HepG2 (cell line): ENCODE measurements around the gene GJB5. TPM values are rescaled to one million over a fixed set of nuclear protein-coding genes. Genes with fewer than 3 reads are reported as not detected.

Source experiments
- ATAC-seq: fragments of 200-7000 bp; cut with Tn5 transposase; 3 replicates; pipeline ENCODE4 v1.9.1; 2020; ENCODE audit warnings: mild to moderate bottlenecking, moderate library complexity
- BruUV-seq: library from RNA; stranded (reverse); fragments of 400-500 nt; replicated peaks from 2 replicates; lab custom pipeline; 2021; lab: Mats Ljungman, UMichigan
- CTCF ChIA-PET: fragments of 300-600 bp; formaldehyde crosslinking; extraction: SDS; loops from one replicate; lab custom pipeline; 2021; ENCODE audit warnings: low total read pairs, inconsistent platforms, low intra/inter-chr PET ratio; lab: Yijun Ruan, JAX
- POLR2A ChIA-PET: fragments of 350-600 bp; sonication (Branson Sonifier 250); formaldehyde crosslinking; loops from one replicate; lab custom pipeline; 2020; ENCODE audit warnings: antibody characterized with exemption, inconsistent platforms; lab: Yijun Ruan, JAX
- DNase-seq: peaks from one replicate; pipeline ENCODE4 v3.0.0-alpha.2; 2015; ENCODE audit warnings: low spot score
- FAIRE-seq: peaks from 3 replicates; lab custom pipeline; 2011; peaks lifted over from hg19 to GRCh38; lab: Jason Lieb, UNC
- H2AFZ ChIP-seq: one replicate; pipeline ENCODE4 v1.6.1; 2011; ENCODE audit warnings: low read length, inconsistent platforms
- H3K27ac ChIP-seq: fragments of 300-600 bp; 3 replicates; pipeline ENCODE4 v1.8.0; 2011; ENCODE audit warnings: mixed run types, mild to moderate bottlenecking, mixed read lengths, low read length, inconsistent platforms; ENCODE audit not compliant: insufficient read depth; ENCODE audit errors: extremely low read length
- H3K27me3 ChIP-seq, 2 experiments: fragments of 200-600 bp in 1 of 2; 2 replicates in 1 of 2; 3 replicates in 1 of 2; pipeline versions ENCODE4 v1.6.0 to v1.8.0; 2011; ENCODE audit warnings: low read length in 2 of 2, mild to moderate bottlenecking in 2 of 2, moderate library complexity in 2 of 2, inconsistent platforms in 1 of 2; ENCODE audit not compliant: insufficient read depth in 2 of 2, control insufficient read depth in 1 of 2
- H3K36me3 ChIP-seq, 2 experiments: fragments of 200-600 bp in 1 of 2; replicated peaks in 1 of 2; 2 replicates in 1 of 2; 3 replicates in 1 of 2; pipeline versions ENCODE4 v1.5.1 to v1.8.0; 2011; ENCODE audit warnings: low read length in 2 of 2, inconsistent platforms in 1 of 2; ENCODE audit not compliant: insufficient read depth in 2 of 2, control insufficient read depth in 1 of 2
- H3K4me1 ChIP-seq: 2 replicates; pipeline ENCODE4 v1.5.1; 2012; ENCODE audit warnings: low read length, inconsistent platforms; ENCODE audit not compliant: insufficient read depth
- H3K4me2 ChIP-seq: 2 replicates; pipeline ENCODE4 v1.6.0; 2011; ENCODE audit warnings: low read depth, low read length, inconsistent platforms
- H3K4me3 ChIP-seq, 3 experiments: fragments of 200-600 bp in 1 of 3; sonication (generic), shearing (Covaris generic) in 1 of 3; replicated peaks in 1 of 3; 2 replicates each; pipeline ENCODE4 v1.5.1; 2011 to 2016; ENCODE audit warnings: low read length in 3 of 3, inconsistent platforms in 2 of 3, low read depth in 2 of 3, mild to moderate bottlenecking in 2 of 3, control low read depth in 1 of 3, mixed read lengths in 1 of 3; ENCODE audit not compliant: insufficient read depth in 1 of 3
- H3K79me2 ChIP-seq: one replicate; pipeline ENCODE4 v1.6.1; 2011; ENCODE audit warnings: low read length, inconsistent platforms; ENCODE audit not compliant: insufficient read depth
- H3K9ac ChIP-seq: 2 replicates; pipeline ENCODE4 v1.6.0; 2011; ENCODE audit warnings: mild to moderate bottlenecking, low read depth, low read length, inconsistent platforms; ENCODE audit not compliant: insufficient read depth
- H3K9me3 ChIP-seq: 2 replicates; pipeline ENCODE4 v1.5.1; 2012; ENCODE audit warnings: mild to moderate bottlenecking, low read length
- H4K20me1 ChIP-seq: 2 replicates; pipeline ENCODE4 v1.6.0; 2011; ENCODE audit warnings: inconsistent platforms, mild to moderate bottlenecking, low read length, moderate library complexity; ENCODE audit not compliant: insufficient read depth
- AHR ChIP-seq: IDR thresholded peaks from 2 replicates; pipeline ENCODE4 v1.6.1; 2018; ENCODE audit warnings: missing genetic modification reagents, missing compliant biosample characterization
- ATM ChIP-seq: fragments of 450-650 bp; IDR thresholded peaks from 2 replicates; pipeline ENCODE4 v1.7.1; 2017; ENCODE audit warnings: mild to moderate bottlenecking, borderline replicate concordance
- FOSL1 ChIP-seq: sonication (generic); formaldehyde crosslinking; IDR thresholded peaks from 2 replicates; pipeline ENCODE4 v1.9.0; 2021; ENCODE audit warnings: missing genetic modification reagents, borderline replicate concordance
- IKZF4 ChIP-seq: sonication (generic); formaldehyde crosslinking; IDR thresholded peaks from 2 replicates; pipeline ENCODE4 v1.5.1; 2020; ENCODE audit warnings: borderline replicate concordance, mild to moderate bottlenecking, low read depth, missing genetic modification reagents; ENCODE audit errors: not compliant biosample characterization
- NCOA5 ChIP-seq: sonication (generic); formaldehyde crosslinking; IDR thresholded peaks from 2 replicates; pipeline ENCODE4 v1.4.0; 2020; ENCODE audit warnings: missing genetic modification reagents
- NKX3-1 ChIP-seq: sonication (generic); formaldehyde crosslinking; IDR thresholded peaks from 2 replicates; pipeline ENCODE4 v1.5.0; 2020; ENCODE audit warnings: missing genetic modification reagents
- THYN1 ChIP-seq: sonication (generic); formaldehyde crosslinking; IDR thresholded peaks from 2 replicates; pipeline ENCODE4 v1.8.1; 2023; ENCODE audit warnings: low read depth, mild to moderate bottlenecking, moderate library complexity, missing genetic modification reagents, borderline replicate concordance
- ZNF20 ChIP-seq: sonication (generic); formaldehyde crosslinking; IDR thresholded peaks from 2 replicates; pipeline ENCODE4 v1.4.0; 2020; ENCODE audit warnings: mild to moderate bottlenecking, moderate library complexity, missing genetic modification reagents
- ZNF24 ChIP-seq: fragments of 450-650 bp; IDR thresholded peaks from 2 replicates; pipeline ENCODE4 v1.6.1; 2017; ENCODE audit warnings: antibody characterized with exemption, mild to moderate bottlenecking
- ZNF451 ChIP-seq: sonication (generic); formaldehyde crosslinking; IDR thresholded peaks from 2 replicates; pipeline ENCODE4 v1.5.0; 2020; ENCODE audit warnings: mild to moderate bottlenecking, missing genetic modification reagents
- ZNF644 ChIP-seq: IDR thresholded peaks from 2 replicates; pipeline ENCODE4 v1.6.1; 2016; ENCODE audit warnings: low read depth
- WGBS: methylation state at CpG from one replicate; pipeline ENCODE4 v1.1.6; 2017; ENCODE audit warnings: low lambda C conversion rate; 5-methylcytosine and 5-hydroxymethylcytosine counted together
- in situ Hi-C: cut with HindIII; loops from 2 replicates; pipeline ENCODE4 v1.10.0; 2017; ENCODE audit warnings: low pct_unique_long_range_greater_than_20kb; ENCODE audit not compliant: extremely low pct_ligation_motif_present
- intact Hi-C: fragments of 100-400 bp; cut with micrococcal nuclease; formaldehyde crosslinking; loops from one replicate; pipeline ENCODE4 v1.10.0; 2022; ENCODE audit not compliant: unreplicated experiment
- polyA plus RNA-seq, 8 experiments: library from polyadenylated mRNA; depleted of rRNA in 3 of 8; stranded (reverse) in 7 of 8; unstranded in 1 of 8; fragments of >200 nt; fragmentation: Illumina TruSeq in 4 of 8; extraction: Trizol in 4 of 8; gene quantifications; 2 replicates each; pipeline versions ENCODE4 v1.2.1 to v1.2.3, GENCODE V29; 2011 to 2016; ENCODE audit warnings: low read depth in 4 of 8, missing spikeins in 1 of 8, mixed read lengths in 1 of 8; ENCODE audit not compliant: insufficient read depth in 1 of 8
- total RNA-seq, 5 experiments: library from RNA; depleted of rRNA; stranded (reverse); fragments of >200 nt; fragmentation: Illumina TruSeq; extraction: Trizol; gene quantifications; 2 replicates each; pipeline ENCODE4 v1.2.3, GENCODE V29; 2016; ENCODE audit warnings: low read depth in 1 of 5

The GJB5 gene
- total and polyA plus RNA-seq, 2 of the 13 experiments (the other 11 are each of a cell fraction or from before 2014, with no cell fraction given): not detected

GRCh38 chr1:34794001-34794789, 39.3 kb downstream of the GJB5 start:
- FAIRE-seq (no peak), ATAC-seq (no peak), DNase-seq (no peak)
- POLR2A ChIA-PET: no interaction called here
- no peak overlapping the region for H3K4me3 ChIP-seq
- H3K4me2 ChIP-seq: no peak overlapping the region
- CTCF ChIA-PET: no interaction called here
- H3K9me3 ChIP-seq: no peaks in the 10 kb centered on the region
- H3K27ac ChIP-seq: no peak overlapping the region
- no peaks in the 10 kb centered on the region for H3K4me1 ChIP-seq
- no peaks in the 10 kb centered on the region for H4K20me1 ChIP-seq
- no peaks in the 10 kb centered on the region for H3K79me2 ChIP-seq
- TF ChIP-seq ZNF20 (no peak), FOSL1 (no peak), ATM (no peak), NKX3-1 (no peak), IKZF4 (CRISPR knock-in tag) (no peak), THYN1 (CRISPR knock-in tag) (no peak), NCOA5 (CRISPR knock-in tag) (no peak)
- WGBS: 67% methylated on average over 15 of the region's 40 CpGs
- in situ Hi-C loops (no loop called here), intact Hi-C loops (no loop called here)
- H2AFZ ChIP-seq: no peak overlapping the region
- peaks cover 1 to 45% of the 10 kb centered on the region in 2 experiments; a peak in 4 of 5 replicates for H3K27me3 ChIP-seq
- H3K9ac ChIP-seq: no peak overlapping the region
- no peaks in the 10 kb centered on the region for H3K36me3 ChIP-seq
- BruUV-seq: no TSS peak

- no TSS peak for BruUV-seq
- Histone ChIP-seq H2AFZ (no peak overlapping the region), H3K4me3 (no peak overlapping the region), H3K9me3 (no peaks in the 10 kb centered on the region), H3K79me2 (no peaks in the 10 kb centered on the region), H3K36me3 (no peaks in the 10 kb centered on the region), H3K9ac (no peak overlapping the region), H3K27me3 (peaks cover 1 to 45% of the 10 kb centered on the region in 2 experiments; a peak in 4 of 5 replicates), H4K20me1 (no peaks in the 10 kb centered on the region), H3K27ac (no peak overlapping the region), H3K4me1 (no peaks in the 10 kb centered on the region), H3K4me2 (no peak overlapping the region)
- ChIA-PET POLR2A (no interaction called here), CTCF (no interaction called here)
- intact Hi-C loops (no loop called here), in situ Hi-C loops (no loop called here)
- ATAC-seq (no peak), DNase-seq (no peak), FAIRE-seq (no peak)
- TF ChIP-seq ZNF451 (CRISPR knock-in tag) (no peak), ZNF24 (no peak), ZNF644 (CRISPR knock-in tag) (no peak), AHR (CRISPR knock-in tag) (no peak)
- WGBS: 0% methylated on average over 1 of the region's 12 CpGs
These were observed 39.9 kb downstream of the GJB5 start for GRCh38 chr1:34794790-34795180.
